HG02763 (cell line): ENCODE results near the gene PITPNM1.

ENCODE experiments used
- ATAC-seq: cut with Tn5 transposase; IDR thresholded peaks from one replicate; pipeline ENCODE4 v1.9.1; 2021; ENCODE audit warnings: mild to moderate bottlenecking, moderate library complexity; ENCODE audit not compliant: unreplicated experiment

PITPNM1 gene

DNA sequence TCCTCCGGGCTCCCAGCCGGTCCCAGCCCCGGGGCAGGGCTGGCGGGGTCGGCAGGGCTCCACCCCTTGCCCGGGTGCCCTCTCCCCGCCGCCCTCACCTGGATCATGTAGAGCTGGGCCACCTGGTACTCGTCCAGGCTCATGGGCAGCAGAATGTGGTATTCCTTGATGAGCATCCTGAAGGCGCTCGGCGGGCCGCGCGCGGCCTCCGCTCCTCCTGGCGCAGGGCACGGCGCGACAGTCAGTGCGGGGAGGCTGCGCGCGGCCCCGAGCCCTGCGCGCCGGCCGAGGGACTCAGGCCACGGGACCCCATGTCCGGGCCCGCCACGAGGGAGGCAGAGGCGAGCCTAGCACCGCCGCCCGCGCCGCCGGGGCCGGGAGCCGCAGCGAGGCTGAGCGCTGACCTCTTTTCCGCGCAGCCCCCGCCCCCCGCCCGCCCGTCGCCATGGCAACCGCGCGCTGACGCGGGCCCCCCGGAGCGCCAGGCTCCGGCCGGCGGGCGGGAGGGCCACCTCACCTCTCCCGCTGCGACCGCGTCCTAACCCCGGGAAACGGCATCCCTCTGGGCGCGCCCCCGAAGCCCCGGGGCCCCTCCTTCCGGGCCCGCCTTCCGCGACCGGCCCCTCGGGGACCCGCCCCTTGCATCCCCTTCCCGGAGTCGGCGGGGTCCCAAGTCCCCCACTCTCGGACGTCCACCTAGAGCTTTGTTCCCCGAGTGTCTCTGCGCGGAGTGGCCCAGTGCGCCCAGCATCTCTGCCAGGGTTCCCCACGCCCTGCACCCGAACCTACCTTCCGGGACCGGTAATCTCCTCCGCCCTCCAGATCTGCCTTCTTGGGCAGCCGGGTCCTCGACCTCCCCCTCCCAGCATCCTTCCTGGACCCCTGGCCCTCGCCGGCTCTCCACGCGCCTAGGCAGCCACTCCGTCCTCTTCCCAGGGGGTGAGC is 886 bp downstream of the PITPNM1 start:
- ATAC-seq, result no peak

DNA sequence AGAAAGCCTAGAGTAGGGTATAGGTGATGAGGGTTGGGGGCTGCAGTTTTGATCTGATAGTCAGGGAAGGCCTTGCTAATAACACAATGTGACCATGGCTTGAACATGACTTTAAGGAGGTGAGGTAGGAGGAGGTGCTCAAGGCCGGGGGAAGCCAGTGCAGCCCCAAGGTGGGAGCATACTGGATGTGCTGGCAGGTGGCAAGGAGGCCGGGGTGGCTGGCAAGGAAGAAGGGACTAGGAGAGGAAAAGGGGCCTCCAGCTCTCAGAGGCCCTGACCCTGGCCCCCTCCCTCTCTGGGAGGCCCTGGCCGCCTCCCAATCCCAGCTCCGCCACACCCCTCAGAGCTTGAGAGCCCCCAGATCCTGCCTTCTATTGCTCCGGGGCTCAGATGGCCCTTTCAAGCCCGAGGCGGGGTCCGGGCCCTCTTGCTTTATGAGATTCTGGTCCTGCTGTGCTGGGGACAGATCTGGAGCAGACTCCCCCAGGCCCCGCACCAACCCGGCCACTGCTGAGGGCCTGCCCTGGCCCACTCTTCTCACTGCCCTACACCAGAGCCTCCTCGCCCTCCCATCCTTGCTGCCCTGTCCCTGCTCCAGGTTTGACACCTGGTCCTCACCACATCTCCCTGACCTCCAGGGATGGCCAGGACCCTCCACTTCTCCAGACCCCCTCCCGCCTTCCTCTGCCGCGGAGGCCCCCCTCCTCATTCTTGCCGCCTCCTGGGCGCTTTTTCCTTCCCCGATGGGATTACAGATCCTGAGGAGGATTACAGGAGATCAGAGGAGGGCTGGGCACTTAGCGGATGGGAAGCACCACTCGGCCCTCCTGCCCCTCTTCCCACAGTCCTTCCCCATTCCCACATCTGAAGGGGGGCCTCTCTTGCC is 1.8 kb downstream of the PITPNM1 start:
- no peak for ATAC-seq

DNA sequence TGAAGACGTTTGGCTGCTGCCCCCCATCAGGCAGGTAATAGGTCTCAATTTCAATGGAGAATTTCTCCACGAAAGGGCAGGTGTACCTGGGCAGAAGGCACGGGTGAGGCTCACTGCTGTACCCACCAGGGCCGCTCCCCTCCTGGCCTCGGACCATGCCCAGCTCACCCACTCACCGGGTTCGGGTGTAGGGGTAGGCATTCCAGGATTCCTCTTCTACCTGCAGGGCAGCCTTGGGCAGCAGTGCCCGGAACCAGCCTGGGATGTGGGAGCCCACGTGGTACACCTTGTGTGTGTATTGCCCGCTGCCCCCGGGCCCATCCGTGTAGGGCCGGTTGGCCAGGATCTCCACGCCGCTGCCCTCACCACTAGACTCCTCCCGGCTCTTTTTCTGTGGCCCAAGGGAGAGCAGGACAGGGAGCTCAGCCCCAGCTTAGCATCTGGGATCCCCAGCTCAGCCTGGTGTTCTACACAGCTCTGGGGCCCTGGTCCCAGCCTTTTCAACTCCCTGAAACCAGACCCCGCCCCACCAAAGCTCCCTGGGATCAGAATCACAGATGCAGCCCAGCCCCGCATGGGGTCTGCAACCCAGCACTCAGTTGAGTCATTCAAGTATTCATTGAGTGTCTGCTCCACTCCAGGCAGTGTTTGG is 2.7 kb downstream of the PITPNM1 start:
- no peak for ATAC-seq

DNA sequence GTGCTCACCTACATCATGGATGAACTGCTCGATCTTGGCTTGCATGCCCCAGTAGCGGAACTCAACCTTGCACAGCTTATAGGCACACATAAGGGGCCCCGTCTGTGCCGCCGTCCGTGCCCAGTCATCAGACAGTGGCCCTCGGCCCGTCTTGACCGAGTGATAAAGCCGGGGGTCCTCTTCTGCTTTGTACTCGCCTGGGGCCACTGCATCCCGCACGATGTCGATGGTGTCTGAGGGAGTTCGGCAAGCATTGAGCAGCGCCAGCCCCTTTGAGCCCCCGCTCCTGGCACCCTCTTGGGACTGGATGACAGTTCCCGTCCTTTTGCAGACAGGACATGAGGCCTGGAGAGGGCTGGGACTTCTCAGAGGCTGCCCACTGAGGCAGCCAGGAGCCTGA is 3.3 kb downstream of the PITPNM1 start:
- no peak for ATAC-seq

DNA sequence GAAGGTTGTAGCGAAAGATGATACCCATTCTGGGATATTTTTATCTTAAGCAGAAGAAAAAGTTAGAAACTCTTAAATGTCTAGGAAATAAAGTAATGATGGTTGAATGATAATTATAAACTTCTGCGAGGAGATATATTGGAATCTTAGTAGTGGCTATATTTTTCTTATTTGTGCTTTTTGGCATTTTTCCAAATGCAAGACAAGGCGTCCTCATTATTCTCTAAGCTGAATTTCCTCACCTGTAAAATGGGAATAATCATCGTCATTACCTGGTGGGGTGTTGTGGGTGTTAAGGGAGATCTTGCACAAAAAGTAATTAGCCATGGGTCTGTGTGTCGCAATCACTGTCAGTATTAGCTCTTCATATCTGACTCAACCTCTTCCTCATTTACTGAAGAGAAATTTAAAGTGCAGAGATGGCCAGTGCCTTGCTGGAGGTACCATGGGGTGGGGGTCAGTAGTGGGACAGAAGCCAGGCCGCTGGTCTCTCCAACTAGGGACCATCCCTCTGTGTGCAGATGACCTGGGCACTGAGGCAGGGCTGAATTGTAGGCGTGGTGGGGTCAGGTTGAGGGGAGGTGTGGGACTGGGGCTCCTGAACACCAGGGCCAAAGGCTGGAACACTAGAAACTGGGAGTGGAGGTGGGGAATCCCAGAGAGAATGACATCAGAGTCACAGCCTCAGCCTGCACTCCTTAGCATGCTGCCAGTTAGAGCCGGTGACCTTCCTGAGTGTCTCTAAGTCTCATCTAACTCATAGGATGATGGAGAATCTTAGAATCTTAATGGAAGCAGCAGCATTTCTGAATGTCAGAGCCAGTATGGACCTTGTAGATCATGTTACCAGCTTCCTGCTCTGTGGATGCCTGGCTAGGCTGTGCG is 4.1 kb downstream of the PITPNM1 start:
- ATAC-seq, result no peak

DNA sequence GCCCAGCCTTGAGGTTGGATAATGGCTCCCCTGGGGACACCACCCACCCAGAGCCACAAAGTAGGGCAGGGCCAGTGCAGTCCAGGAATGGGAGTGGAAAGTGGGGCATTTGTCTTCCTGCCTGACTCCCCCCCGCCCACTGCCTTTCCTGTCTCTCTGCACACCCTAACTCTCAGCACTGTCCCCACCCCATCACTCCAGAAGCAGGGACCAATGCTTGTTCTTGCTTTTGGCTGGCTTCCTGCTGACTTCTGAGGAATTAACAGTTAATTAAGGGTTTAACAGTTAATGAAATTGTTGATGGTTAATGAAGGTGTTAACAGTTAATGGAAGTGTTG is 4.7 kb downstream of the PITPNM1 start:
- ATAC-seq, result no peak

DNA sequence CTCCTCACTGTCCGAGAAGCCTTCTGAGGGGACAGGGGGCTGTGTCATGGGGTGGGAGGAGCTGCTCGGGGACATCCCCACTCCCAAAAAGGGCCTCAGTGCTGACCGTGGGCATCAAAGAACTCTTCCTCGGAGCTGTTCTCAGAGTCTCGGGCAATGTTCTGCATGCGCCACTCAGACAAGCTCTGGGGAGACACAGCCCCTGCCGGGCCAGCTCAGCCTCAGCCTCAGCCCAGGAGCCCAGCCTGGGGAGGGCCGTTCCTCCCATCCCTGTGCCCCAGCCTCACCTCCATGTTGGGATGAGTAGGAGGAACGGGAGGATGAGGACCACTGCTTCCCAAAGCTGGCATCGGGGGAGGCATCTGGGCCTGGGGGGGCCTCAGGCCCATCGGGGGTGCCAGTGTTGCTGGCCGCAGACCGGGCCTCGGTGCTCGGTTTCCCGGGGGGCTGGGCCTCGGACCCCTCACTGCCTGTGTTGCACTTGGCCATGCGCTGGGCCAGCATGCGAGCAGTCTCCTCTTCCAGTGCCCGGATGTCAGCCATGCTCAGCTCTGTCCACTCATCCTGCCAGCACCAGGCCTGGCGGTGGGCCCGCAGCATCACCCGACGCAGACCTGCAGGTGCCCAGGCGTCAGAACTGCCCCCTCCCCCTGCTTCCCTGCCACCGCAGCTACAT is 5.2 kb downstream of the PITPNM1 start:
- no peak for ATAC-seq

DNA sequence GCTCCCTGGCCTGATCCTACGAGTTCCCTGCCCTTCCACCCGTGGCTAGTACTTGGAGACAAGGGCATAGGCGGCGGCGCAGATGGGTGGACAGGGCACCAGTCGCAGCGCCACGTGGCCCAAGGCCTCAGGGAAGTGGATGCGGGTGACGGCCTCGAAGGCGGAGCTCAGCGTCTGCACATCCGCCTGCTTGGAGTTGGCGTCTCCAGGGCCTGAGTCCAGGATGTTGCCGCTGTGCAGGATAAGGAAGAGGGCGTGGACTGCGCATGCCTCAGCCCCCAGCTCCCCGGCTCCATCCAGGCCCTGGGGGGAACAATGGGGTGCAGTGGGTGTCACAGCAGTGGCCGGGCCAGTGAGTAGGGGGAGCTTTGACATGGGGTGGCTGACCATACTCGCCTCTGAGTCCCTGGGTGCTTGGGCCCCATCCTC is 6.6 kb downstream of the PITPNM1 start:
- no peak for ATAC-seq

DNA sequence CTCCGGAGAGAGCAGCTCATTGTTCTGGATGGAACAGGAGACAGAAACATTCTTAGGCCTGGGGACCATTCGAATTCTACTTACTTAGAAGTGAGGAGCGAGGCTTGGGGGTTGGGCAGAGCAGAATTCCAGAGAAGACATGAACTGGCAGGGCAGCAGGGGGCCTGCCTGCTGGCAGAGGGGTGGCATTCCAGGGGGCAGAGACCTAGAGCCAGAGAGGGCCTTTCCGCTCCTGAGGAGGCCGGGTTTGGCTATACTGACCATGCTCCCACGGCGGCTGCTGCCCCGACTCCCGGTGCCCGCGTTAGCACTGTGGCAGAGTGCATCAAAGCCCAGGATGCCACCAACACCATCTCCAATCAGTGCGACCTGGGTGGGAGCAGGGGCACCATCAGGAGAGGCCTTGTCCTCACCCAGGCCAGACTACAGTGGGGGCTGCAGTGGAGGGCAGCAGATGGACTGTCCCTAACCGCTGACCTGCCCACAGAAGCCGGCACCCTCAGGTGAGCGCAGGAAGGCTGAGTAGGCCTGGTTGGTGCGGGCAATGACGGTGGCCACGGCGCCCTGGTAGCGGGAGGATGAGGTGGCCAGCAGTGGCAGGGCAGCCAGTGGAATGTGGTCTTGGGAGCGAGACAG is 7.4 kb downstream of the PITPNM1 start:
- ATAC-seq, result no peak

DNA sequence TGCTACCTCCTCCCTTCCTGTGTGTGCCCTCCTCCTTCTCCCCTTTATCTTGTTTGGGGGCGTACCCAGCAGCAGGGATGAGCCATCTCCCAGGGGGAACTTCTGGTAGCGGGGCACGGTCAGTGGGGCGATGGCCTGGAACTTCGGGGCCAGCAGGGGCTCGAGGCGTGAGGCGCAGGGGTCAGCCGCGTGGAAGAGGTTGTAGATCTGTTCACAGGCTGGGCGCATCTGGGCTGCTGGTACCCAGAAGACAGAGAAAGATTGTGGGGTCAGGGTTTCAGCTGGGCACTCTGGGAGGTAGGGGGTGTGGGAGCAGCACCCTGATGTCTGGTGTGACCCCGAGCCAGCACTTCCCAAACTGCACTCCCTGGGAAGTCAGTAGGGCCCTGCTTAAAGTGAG is 9.1 kb downstream of the PITPNM1 start:
- ATAC-seq, result no peak

DNA sequence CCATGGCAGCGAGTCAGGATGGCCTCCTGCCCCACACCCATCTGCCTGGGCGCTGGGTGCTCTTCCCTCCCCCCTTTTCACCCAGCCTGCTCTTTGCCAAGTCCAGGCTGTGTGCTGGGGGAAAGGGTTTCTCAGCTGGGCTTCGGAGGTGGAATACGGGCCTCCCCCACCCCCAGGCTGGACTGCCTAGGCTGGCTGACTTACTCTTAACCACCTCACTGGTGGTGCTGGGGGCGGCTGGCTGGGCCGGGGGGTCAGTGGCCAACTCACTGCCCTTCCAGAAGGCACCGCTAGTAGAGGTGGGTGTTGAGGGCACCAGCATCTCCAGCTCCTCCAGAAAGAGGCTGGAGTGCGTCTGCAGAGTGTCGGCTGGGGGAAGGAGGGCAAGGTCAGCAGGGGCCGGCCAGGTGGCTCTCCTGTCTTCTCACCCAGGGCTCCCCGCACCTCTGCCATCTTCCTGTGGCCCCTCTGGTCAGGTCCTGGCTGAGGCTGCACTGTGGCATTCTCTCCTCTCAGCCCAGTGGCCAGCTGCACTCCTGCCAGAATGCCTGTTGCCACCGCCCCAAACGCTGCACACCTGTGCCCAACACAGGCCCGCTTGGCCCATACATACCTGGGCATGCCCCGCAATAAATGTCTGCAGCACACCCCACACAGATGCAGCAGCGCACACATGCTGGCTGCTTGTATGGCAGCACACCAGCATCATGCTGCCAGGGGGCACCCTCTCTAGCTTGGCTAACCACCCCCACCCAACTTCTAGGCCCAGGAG is 9.7 kb downstream of the PITPNM1 start:
- ATAC-seq, result no peak

DNA sequence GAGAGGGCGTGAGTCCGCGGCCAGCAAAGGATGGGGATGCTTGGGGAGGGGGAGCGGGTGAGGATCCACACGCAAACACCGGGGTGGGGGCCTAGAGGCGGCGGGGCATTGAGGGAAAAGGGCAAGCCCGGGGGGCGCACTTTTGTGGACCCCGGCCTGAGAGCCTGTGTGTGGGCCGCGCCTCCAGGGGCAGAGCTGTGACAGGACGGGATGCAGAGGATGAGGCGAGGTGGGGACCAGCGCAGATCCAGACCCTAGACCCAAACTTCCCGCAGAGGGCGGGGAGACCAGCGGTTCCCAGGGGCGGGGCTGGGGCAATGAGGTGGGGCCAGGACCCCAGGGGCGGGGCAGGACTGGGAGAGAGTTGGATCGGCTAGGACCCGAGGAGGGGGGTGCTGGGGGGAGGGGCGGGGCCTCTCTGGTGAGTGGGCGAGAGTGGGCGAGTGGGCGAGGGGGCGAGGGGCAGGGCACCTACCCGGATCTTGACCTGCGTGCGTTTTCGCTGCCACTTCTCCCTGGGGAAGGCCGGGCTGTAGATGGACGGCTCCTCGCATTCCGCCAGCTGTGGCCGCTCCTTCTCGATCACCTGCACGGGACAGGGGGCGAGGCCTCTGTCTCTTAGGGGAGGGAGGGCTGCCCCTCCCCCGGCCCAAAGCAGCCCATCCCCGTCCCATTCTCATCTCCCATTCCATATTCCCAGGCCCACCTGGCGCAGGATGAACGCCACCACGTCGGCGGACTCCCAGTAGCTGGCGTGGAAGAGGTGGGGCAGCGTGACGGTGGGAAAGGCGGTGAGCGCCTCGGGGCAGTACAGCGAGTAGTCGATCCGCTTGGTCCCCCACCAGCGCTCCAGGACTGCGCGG is 10.6 kb downstream of the PITPNM1 start:
- ATAC-seq, result no peak

DNA sequence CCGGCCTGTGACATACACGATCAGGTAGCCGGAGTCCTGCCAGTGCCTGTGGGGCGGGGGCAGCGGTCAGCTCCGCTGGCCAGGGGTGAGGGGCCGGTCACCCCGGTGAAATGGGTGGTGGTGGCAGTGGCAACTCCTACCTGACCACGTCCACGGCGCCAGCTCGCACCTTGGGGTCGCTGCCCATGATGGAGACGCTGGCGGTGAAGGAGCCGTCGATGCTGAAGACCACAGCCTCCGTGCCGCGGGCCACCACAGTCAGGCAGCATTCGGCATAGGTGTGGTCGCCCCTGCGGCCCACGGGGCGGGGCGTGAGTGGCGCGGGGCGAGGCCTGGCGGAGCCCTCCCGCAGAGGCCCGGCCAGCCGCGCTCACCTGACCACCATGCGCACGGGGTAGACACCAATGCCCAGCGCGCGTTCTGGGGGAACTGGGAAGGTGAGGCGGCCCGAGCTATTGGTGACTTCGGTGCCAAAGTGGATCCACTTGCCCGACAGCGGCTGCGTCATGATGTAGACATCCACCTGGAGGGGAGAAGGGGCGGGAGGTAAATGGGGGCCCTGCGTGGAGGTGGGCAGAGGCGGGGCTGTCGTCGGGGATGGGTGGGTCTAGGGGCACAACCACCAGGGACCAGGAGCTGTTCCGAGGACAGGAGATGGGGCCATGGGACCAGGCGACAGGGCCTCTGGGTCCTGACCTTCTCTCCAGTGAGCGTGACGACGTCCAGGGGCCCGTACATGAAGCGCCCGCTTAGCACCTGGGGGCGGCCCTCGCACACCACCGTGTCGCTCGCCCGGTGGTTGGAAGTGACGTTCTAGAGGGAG is 11.4 kb downstream of the PITPNM1 start:
- ATAC-seq, result no peak

DNA sequence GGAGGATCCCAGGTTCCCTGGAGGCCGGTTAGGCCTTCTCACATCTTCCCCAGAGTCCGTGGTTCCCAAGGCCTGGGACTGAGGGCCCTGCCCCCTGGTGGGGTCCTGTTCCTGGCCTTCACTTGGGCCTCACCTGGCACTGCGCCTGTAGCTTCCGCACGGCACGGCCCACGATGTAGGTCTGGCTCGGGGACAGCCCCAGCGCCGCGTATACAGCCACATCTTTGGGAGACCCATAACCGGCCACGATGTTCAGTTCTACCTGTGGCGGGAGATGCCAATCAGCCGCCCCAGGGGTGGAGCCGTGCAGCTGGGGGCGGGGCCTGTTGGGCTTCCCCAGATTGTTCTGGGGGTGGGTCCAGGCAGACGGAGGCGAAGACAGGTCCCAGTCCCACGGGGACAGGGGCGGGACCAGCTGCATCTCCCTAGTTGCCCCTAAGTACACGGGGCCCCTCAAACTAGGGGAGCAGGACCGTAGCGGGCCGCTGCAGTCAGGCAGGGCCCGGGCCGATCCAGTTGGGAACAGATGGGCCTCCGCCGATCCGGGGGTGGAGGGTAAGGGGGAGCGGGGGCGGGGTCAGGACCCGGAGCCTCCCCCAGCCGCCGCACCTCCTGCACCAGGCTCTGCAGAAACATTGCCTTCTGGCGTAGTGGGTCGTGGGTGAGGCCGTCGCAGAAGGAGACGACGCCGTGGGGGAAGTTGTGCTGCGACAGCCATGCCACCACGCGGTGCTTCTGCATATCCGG is 12.2 kb downstream of the PITPNM1 start:
- no peak for ATAC-seq

DNA sequence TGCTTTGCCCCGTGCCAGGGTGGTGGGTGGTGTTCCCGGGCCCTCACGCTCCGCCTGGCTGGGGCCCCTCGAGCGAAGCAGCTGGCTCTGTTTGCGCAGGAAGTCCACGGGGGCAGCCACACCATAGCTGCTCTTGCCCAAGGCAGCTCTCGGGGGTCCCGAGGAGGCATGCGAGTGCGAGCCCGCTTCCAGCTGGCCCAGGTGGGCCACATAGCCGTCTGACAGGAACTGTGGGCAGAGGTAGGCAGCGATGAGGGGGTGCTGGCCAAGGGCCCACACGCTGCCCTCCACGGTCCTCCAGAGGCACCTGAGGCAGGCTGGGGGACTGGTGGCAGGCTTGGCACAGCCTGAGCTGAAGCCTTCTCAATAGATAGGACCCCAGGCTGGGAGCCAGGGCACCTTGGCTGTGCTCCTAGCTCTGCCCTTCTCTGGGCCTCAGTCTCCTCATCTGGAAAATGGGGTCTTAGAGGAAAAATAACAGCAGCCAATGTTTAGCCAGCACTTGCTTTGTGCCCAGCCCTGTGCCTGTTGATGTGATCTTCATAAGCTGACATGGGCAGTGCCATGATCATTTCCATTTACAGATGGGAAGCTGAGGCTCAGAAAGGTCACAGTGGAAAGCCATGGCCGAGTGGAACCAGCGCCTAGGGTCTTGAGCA is 13.0 kb downstream of the PITPNM1 start:
- ATAC-seq, result no peak
